Muscle layer of colon (tissue), 2 donors: Measurements from ENCODE around the gene SRF.

Experiments
- H3K27ac ChIP-seq: one replicate; pipeline ENCODE4 v1.7.0; 2013; ENCODE audit warnings: low read depth, mild to moderate bottlenecking, low read length, moderate library complexity
- H3K27me3 ChIP-seq, 2 donors: one replicate each; pipeline ENCODE4 v1.7.0; 2013; ENCODE audit warnings: low read length in 2 of 2, mild to moderate bottlenecking in 2 of 2; ENCODE audit not compliant: insufficient read depth in 2 of 2, control insufficient read depth in 1 of 2
- H3K36me3 ChIP-seq: one replicate; pipeline ENCODE4 v1.7.0; 2013; ENCODE audit warnings: mild to moderate bottlenecking, low read length; ENCODE audit not compliant: insufficient read depth
- H3K4me1 ChIP-seq: one replicate; pipeline ENCODE4 v1.7.0; 2013; ENCODE audit warnings: mild to moderate bottlenecking, low read length; ENCODE audit not compliant: insufficient read depth
- H3K4me3 ChIP-seq, 2 donors: one replicate each; pipeline ENCODE4 v1.7.0; 2013; ENCODE audit warnings: low read length in 2 of 2, low read depth in 1 of 2, mild to moderate bottlenecking in 1 of 2, moderate library complexity in 1 of 2
- H3K9ac ChIP-seq: one replicate; pipeline ENCODE4 v1.7.0; 2013; ENCODE audit warnings: low read length
- H3K9me3 ChIP-seq: one replicate; pipeline ENCODE4 v1.7.0; 2013; ENCODE audit warnings: mild to moderate bottlenecking, low read length
- donor health status: abdominal sarcoma.
- donor health status: Adenocarcinoma of cecum.

SRF gene

GRCh38 chr6:43187821-43188220, 16.8 kb downstream of the SRF start:
- no peaks in the 10 kb centered on the region for H3K9me3 ChIP-seq
- peaks cover 47% of the 10 kb centered on the region for H3K36me3 ChIP-seq
- H3K4me3 ChIP-seq: no peak overlapping the region
- no peaks in the 10 kb centered on the region for H3K27me3 ChIP-seq
- peaks cover 9% of the 10 kb centered on the region for H3K4me1 ChIP-seq
- no peak overlapping the region for H3K9ac ChIP-seq
- no peak overlapping the region for H3K27ac ChIP-seq

GRCh38 chr6:43188426-43188825, 17.4 kb downstream of the SRF start:
- no peak overlapping the region for H3K27ac ChIP-seq
- peaks cover 53% of the 10 kb centered on the region for H3K36me3 ChIP-seq

GRCh38 chr6:43189776-43190304, 18.8 kb downstream of the SRF start:
- Histone ChIP-seq H3K9ac (no peak overlapping the region), H3K4me1 (no peaks in the 10 kb centered on the region), H3K27ac (no peak overlapping the region), H3K27me3 (no peaks in the 10 kb centered on the region), H3K36me3 (peaks cover 49% of the 10 kb centered on the region), H3K4me3 (no peak overlapping the region), H3K9me3 (no peaks in the 10 kb centered on the region)

More at GRCh38 chr6:43188426-43188825, 17.4 kb downstream of the SRF start:
- Histone ChIP-seq H3K4me3 (no peak overlapping the region), H3K9me3 (no peaks in the 10 kb centered on the region), H3K4me1 (peaks cover 3% of the 10 kb centered on the region), H3K9ac (no peak overlapping the region), H3K27me3 (no peaks in the 10 kb centered on the region)

GRCh38 chr6:43192911-43193310, 21.8 kb downstream of the SRF start:
- Histone ChIP-seq H3K9me3 (no peaks in the 10 kb centered on the region), H3K27me3 (no peaks in the 10 kb centered on the region), H3K36me3 (peaks cover 44% of the 10 kb centered on the region)

GRCh38 chr6:43193929-43194328, 22.9 kb downstream of the SRF start:
- Histone ChIP-seq H3K36me3 (peaks cover 40% of the 10 kb centered on the region), H3K27me3 (no peaks in the 10 kb centered on the region), H3K9ac (no peak overlapping the region), H3K4me1 (no peaks in the 10 kb centered on the region), H3K4me3 (no peak overlapping the region), H3K27ac (no peak overlapping the region), H3K9me3 (no peaks in the 10 kb centered on the region)

More at GRCh38 chr6:43192911-43193310, 21.8 kb downstream of the SRF start:
- no peak overlapping the region for H3K4me3 ChIP-seq
- no peak overlapping the region for H3K9ac ChIP-seq
- H3K4me1 ChIP-seq: no peaks in the 10 kb centered on the region
- H3K27ac ChIP-seq: no peak overlapping the region

GRCh38 chr6:43196337-43196736, 25.3 kb downstream of the SRF start:
- H3K4me1 ChIP-seq: no peaks in the 10 kb centered on the region
- H3K9me3 ChIP-seq: no peaks in the 10 kb centered on the region
- H3K27ac ChIP-seq: no peak overlapping the region
- no peak overlapping the region for H3K4me3 ChIP-seq
- H3K9ac ChIP-seq: no peak overlapping the region
- H3K27me3 ChIP-seq: no peaks in the 10 kb centered on the region
- H3K36me3 ChIP-seq: peaks cover 55% of the 10 kb centered on the region

GRCh38 chr6:43199912-43200311, 28.8 kb downstream of the SRF start:
- Histone ChIP-seq H3K4me1 (no peaks in the 10 kb centered on the region), H3K9me3 (no peaks in the 10 kb centered on the region), H3K9ac (no peak overlapping the region), H3K27me3 (no peaks in the 10 kb centered on the region), H3K27ac (no peak overlapping the region), H3K36me3 (peaks cover 62% of the 10 kb centered on the region), H3K4me3 (no peak overlapping the region)

GRCh38 chr6:43200541-43200940, 29.5 kb downstream of the SRF start:
- Histone ChIP-seq H3K4me1 (no peaks in the 10 kb centered on the region), H3K36me3 (peaks cover 58% of the 10 kb centered on the region), H3K27ac (no peak overlapping the region), H3K4me3 (no peak overlapping the region), H3K9ac (no peak overlapping the region), H3K27me3 (no peaks in the 10 kb centered on the region), H3K9me3 (no peaks in the 10 kb centered on the region)

GRCh38 chr6:43202451-43202850, 31.4 kb downstream of the SRF start:
- H3K4me1 ChIP-seq: no peaks in the 10 kb centered on the region
- no peak overlapping the region for H3K9ac ChIP-seq
- H3K36me3 ChIP-seq: peaks cover 42% of the 10 kb centered on the region
- H3K4me3 ChIP-seq: no peak overlapping the region
- no peaks in the 10 kb centered on the region for H3K27me3 ChIP-seq
- no peak overlapping the region for H3K27ac ChIP-seq
- no peaks in the 10 kb centered on the region for H3K9me3 ChIP-seq

- no peak overlapping the region for H3K27ac ChIP-seq
- no peak overlapping the region for H3K4me3 ChIP-seq
- no peaks in the 10 kb centered on the region for H3K27me3 ChIP-seq
- H3K4me1 ChIP-seq: no peaks in the 10 kb centered on the region
- peaks cover 42% of the 10 kb centered on the region for H3K36me3 ChIP-seq
- no peaks in the 10 kb centered on the region for H3K9me3 ChIP-seq
- H3K9ac ChIP-seq: no peak overlapping the region
Observed at GRCh38 chr6:43203029-43203717, 32.1 kb downstream of the SRF start.

- no peak overlapping the region for H3K4me3 ChIP-seq
- no peaks in the 10 kb centered on the region for H3K9me3 ChIP-seq
- H3K36me3 ChIP-seq: peaks cover 38% of the 10 kb centered on the region
Observed at GRCh38 chr6:43203718-43204095, 32.6 kb downstream of the SRF start.

More at GRCh38 chr6:43203718-43204095, 32.6 kb downstream of the SRF start:
- H3K27ac ChIP-seq: no peak overlapping the region
- H3K27me3 ChIP-seq: no peaks in the 10 kb centered on the region
- H3K4me1 ChIP-seq: no peaks in the 10 kb centered on the region
- no peak overlapping the region for H3K9ac ChIP-seq
